Ovary (tissue), 9 donors: Measurements from ENCODE around the gene AP5Z1. TPM values are rescaled to one million over a fixed set of nuclear protein-coding genes. Genes with fewer than 3 reads are reported as not detected.

Experiments used
- DNase-seq, 5 donors: peaks; one replicate each; pipeline ENCODE4 v3.0.0-alpha.2; 2019 to 2020
- H3K27ac ChIP-seq, 2 donors: fragments of 200-600 bp; one replicate each; pipeline versions ENCODE4 v1.5.1 to v1.8.0; 2019 to 2022
- H3K27me3 ChIP-seq: fragments of 200-600 bp; one replicate; pipeline ENCODE4 v1.8.0; 2022
- H3K36me3 ChIP-seq: fragments of 200-600 bp; sonication (generic); one replicate; pipeline ENCODE4 v1.5.1; 2019
- H3K4me1 ChIP-seq: one replicate; pipeline ENCODE4 v1.8.1; 2013; ENCODE audit warnings: mild to moderate bottlenecking, moderate library complexity; ENCODE audit not compliant: insufficient read depth
- H3K4me3 ChIP-seq: fragments of 200-600 bp; sonication (generic); one replicate; pipeline ENCODE4 v1.5.1; 2017
- H3K9me3 ChIP-seq, 2 donors: fragments of 200-600 bp in 1 of 2; sonication (generic) in 1 of 2; one replicate each; pipeline versions ENCODE4 v1.5.1 to v1.8.1; 2013 to 2019; ENCODE audit warnings: mild to moderate bottlenecking in 1 of 2, moderate library complexity in 1 of 2
- EP300 ChIP-seq: sonication (generic); formaldehyde crosslinking; IDR thresholded peaks from one replicate; pipeline ENCODE4 v1.6.1; 2017; ENCODE audit warnings: antibody characterized with exemption
- POLR2A ChIP-seq: fragments of 450-650 bp; IDR thresholded peaks from one replicate; pipeline ENCODE4 v1.6.1; 2017; ENCODE audit warnings: antibody characterized with exemption, mild to moderate bottlenecking, moderate library complexity
- WGBS, 3 donors: extraction: QIAGEN DNeasy Blood & Tissue Kit in 1 of 3; methylation state at CpG; one replicate each; pipeline versions ENCODE4 v1.1.5 to v1.1.7; 2013 to 2017; 5-methylcytosine and 5-hydroxymethylcytosine counted together
- intact Hi-C, 4 donors: fragments of 100-400 bp; cut with DNase I; formaldehyde crosslinking; loops; one replicate each; pipeline versions ENCODE4 v1.11.0 to v1.15.1; 2022 to 2023
- polyA plus RNA-seq, 2 donors: library from polyadenylated mRNA; stranded (reverse); fragments of 200-250 nt in 1 of 2; fragments of 350-450 nt in 1 of 2; fragmentation: Illumina TruSeq in 1 of 2; extraction: RNeasy Lipid Tissue Mini Kit (QIAGEN cat#74804) in 1 of 2; gene quantifications; one replicate each; pipeline ENCODE4 v1.2.3, GENCODE V29; 2013 to 2014
- total RNA-seq, 7 donors: library from RNA; depleted of rRNA in 2 of 7; stranded (reverse); fragments of >200 nt in 2 of 7; fragmentation: NEBNext Ultra II Directional in 3 of 7; extraction: Animal tissue kit (Norgen Biotek cat#: 25700) in 3 of 7; gene quantifications; one replicate each; pipeline versions ENCODE4 v1.1.0 to v1.2.4, GENCODE V29; 2016 to 2023
- TF ChIP-seq, protein P1 (sequence below), 3 donors: fragments of 450-650 bp in 2 of 3; fragments of 200-600 bp in 1 of 3; IDR thresholded peaks; one replicate each; pipeline versions ENCODE4 v1.5.1 to v1.8.0; 2016 to 2022; ENCODE audit warnings: antibody characterized with exemption in 3 of 3, mild to moderate bottlenecking in 1 of 3
- donor health status: DM: no; HTN: no; CAD: no; lungs with moderate emphysema.
- donor health status: DM: no; HTN: no; CAD: no.
- donor health status: Bipolar disorder and iron deficiency.
- donor health status: DM: yes; HTN: yes; CAD: no.
- donor health status: DM: no; HTN: no; CAD: no.
- donor health status: DM: yes; HTN: yes; CAD: no.

AP5Z1 gene
- total and polyA plus RNA-seq, 9 donors, result 2.4 to 37.3 (median 23.1) TPM

DNA sequence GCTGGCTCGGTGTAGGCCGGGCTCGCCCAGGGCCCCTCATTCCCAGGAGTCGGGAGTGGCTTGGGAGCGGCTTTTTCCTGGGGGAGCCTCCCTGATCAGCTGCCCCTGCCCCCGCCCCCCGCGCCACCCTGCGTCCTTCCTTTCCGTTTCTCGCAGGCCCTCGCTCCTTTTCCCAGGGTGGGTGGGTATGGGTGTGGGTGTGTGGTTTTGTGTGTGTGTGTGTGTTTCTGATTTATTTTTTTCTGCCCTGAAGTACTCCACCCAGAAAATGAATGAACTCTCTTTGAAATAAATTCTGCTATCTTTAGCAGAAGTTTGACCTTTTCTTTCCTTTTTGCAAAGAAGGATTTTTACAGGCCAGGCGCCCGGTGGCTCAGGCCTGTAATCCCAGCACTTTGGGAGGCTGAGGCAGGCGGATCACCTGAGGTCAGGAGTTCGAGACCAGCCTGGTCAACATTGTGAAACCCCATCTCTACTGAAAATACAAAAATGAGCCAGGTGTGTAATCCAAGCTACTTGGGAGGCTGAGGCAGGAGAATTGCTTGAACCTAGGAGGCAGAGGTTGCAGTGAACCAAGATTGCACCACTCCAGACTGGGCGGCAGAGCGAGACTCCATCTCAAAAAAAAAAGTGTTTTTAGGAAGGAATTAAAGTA lies 30.0 kb upstream of the AP5Z1 start:
- Histone ChIP-seq H3K4me1 (peaks cover 13% of the 10 kb centered on the region), H3K36me3 (no peaks in the 10 kb centered on the region), H3K27ac (peak overlapping the region in 1 of 2 donors; percentile 80), H3K9me3 (no peaks in the 10 kb centered on the region), H3K4me3 (peak overlapping the region; percentile 31), H3K27me3 (no peaks in the 10 kb centered on the region)
- intact Hi-C loops, result loop anchor here in 3 of 4 donors (2.0 to 10.0 kb wide), 4 partner anchors 61 to 133 kb away; partner anchors contain the start of gene FOXK1 (in 3 of the 3)
- DNase-seq, result no peak
- TF ChIP-seq, protein P1, sequence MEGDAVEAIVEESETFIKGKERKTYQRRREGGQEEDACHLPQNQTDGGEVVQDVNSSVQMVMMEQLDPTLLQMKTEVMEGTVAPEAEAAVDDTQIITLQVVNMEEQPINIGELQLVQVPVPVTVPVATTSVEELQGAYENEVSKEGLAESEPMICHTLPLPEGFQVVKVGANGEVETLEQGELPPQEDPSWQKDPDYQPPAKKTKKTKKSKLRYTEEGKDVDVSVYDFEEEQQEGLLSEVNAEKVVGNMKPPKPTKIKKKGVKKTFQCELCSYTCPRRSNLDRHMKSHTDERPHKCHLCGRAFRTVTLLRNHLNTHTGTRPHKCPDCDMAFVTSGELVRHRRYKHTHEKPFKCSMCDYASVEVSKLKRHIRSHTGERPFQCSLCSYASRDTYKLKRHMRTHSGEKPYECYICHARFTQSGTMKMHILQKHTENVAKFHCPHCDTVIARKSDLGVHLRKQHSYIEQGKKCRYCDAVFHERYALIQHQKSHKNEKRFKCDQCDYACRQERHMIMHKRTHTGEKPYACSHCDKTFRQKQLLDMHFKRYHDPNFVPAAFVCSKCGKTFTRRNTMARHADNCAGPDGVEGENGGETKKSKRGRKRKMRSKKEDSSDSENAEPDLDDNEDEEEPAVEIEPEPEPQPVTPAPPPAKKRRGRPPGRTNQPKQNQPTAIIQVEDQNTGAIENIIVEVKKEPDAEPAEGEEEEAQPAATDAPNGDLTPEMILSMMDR (IDR thresholded peaks at IDR 0.05), result no peak
- no peak for TF ChIP-seq EP300
- TF ChIP-seq POLR2A, result no peak
- WGBS, 3 donors, result 7 to 10% (median 9%) methylated on average over 15 to 18 of the region's 18 CpGs

DNA sequence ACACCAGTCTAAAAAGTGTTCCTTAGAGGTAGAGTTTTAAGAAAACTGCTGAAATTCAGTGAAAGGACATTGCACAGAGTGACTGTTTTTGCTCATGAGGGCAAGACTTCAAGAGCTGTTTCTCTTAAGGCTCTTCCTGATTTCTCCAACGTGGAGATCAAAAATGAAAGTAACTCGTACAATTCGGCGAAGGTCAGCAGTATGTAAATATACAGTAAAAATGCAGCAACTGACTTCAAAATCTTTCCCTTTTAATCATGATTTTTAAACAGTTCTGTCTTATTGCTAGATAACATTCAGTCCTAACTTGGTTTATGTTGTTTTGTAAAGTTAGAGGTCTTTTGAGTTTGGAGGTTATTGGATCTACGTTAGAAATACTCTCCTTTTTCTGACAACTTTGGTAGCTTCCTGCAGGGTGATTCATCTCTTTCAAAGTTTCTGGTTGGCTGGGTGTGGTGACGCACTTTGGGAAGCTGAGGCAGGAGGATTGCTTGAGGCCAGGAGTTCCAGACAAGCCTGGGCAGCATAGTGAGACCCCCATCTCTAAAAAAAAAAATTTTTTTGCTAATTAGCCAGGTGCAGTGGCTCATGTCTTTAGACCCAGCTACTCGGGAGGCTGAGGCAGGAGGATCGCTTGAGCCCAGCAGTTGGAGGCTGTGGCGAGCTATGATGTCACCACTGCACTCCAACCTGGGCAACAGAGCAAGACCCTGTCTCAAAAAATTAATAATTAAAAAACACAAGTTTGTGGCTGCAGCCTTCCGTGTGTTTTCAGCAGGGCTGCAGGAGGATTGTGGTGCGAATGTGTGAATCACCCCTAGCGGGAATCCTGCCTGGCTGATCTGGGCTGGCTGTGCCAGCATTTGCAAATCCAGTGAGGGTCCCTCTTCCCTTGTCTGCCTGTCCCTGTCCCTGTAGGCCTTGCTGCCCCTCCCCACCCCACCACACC lies 29.2 kb upstream of the AP5Z1 start:
- Histone ChIP-seq H3K9me3 (no peaks in the 10 kb centered on the region), H3K27me3 (no peaks in the 10 kb centered on the region), H3K36me3 (no peaks in the 10 kb centered on the region), H3K4me3 (peak overlapping the region; percentile 31), H3K4me1 (peaks cover 13% of the 10 kb centered on the region), H3K27ac (peak overlapping the region in 1 of 2 donors; percentile 80)
- no peak for DNase-seq
- no peak for TF ChIP-seq EP300
- TF ChIP-seq, protein P1 (IDR thresholded peaks at IDR 0.05), result no peak
- no peak for TF ChIP-seq POLR2A
- 44 to 46% (median 45%) methylated on average over 12 of the region's 12 CpGs for WGBS, 3 donors
- intact Hi-C loops, result loop anchor here in 3 of 4 donors (2.0 to 10.0 kb wide), 4 partner anchors 61 to 134 kb away; partner anchors contain the start of gene FOXK1 (in 3 of the 3)

DNA sequence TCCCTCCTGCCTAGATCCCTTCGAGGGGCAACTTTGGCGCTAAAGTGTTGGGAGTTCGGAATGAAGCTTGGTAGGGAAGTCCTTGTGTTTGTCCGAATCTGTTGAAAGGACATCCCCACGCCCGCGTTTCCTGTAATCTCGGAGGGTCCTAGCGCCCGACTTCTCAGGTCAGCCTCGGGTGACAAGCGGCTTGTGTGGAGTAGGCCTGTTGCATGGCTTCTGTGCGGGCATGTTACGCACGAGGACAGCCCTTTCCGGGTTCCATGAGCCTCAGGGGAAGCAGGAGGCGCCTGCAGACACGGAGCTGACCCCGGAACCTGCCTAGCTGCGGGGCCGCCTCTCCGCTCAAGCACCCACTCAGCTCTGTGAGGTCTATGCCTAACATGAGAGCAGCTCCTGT lies 28.4 kb upstream of the AP5Z1 start:
- no peaks in the 10 kb centered on the region for H3K36me3 ChIP-seq
- intact Hi-C loops, result loop anchor here in 2 of 4 donors (5.0 to 10.0 kb wide), 3 partner anchors 62 to 135 kb away; partner anchors contain the start of gene FOXK1 (in 2 of the 2)
- no peak for TF ChIP-seq EP300
- TF ChIP-seq, protein P1 (IDR thresholded peaks at IDR 0.05), result no peak
- TF ChIP-seq POLR2A, result no peak
- 85 to 93% (median 90%) methylated on average over 22 of the region's 22 CpGs for WGBS, 3 donors
- H3K9me3 ChIP-seq, result no peaks in the 10 kb centered on the region
- no peaks in the 10 kb centered on the region for H3K27me3 ChIP-seq
- DNase-seq, result no peak
- H3K4me1 ChIP-seq, result peaks cover 13% of the 10 kb centered on the region
- no peak overlapping the region for H3K4me3 ChIP-seq
- H3K27ac ChIP-seq, result peak overlapping the region in 1 of 2 donors; percentile 80

DNA sequence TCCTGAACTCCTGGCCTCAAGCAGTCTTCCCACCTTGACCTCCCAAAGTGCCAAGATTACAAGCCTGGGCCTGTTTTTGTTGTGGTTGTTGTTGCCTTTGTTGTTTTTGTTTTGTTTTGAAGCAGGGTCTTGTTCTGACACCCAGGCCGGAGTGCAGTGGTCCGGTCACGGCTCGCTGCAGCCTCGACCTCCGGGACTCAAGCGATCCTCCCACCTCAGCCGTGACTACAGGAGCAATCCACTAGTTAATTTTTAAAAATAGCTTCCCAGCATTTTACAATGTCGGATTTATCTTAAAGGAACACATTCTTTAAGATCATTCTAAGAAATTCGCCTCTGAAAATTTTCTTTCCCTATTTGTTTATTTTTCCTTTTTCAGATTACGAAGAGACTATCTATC lies 27.7 kb upstream of the AP5Z1 start:
- H3K27ac ChIP-seq, result no peak overlapping the region
- 74 to 85% (median 80%) methylated on average over 11 of the region's 11 CpGs for WGBS, 3 donors
- H3K36me3 ChIP-seq, result no peaks in the 10 kb centered on the region
- H3K9me3 ChIP-seq, result no peaks in the 10 kb centered on the region
- no peak for TF ChIP-seq POLR2A
- TF ChIP-seq, protein P1 (IDR thresholded peaks at IDR 0.05), result no peak
- TF ChIP-seq EP300, result no peak
- no peak for DNase-seq
- peaks cover 13% of the 10 kb centered on the region for H3K4me1 ChIP-seq
- no peaks in the 10 kb centered on the region for H3K27me3 ChIP-seq
- H3K4me3 ChIP-seq, result no peak overlapping the region
- intact Hi-C loops, result loop anchor here in 2 of 4 donors (5.0 to 10.0 kb wide), 3 partner anchors 63 to 135 kb away; partner anchors contain the start of gene FOXK1 (in 2 of the 2)
